Ovary (tissue), 9 donors: ENCODE results near the gene GNAI1. TPM values are rescaled to one million over a fixed set of nuclear protein-coding genes. Genes with fewer than 3 reads are reported as not detected.

ENCODE experiments used
- DNase-seq, 5 donors: peaks; one replicate each; pipeline ENCODE4 v3.0.0-alpha.2; 2019 to 2020
- H3K27ac ChIP-seq, 2 donors: fragments of 200-600 bp; one replicate each; pipeline versions ENCODE4 v1.5.1 to v1.8.0; 2019 to 2022
- H3K27me3 ChIP-seq: fragments of 200-600 bp; one replicate; pipeline ENCODE4 v1.8.0; 2022
- H3K36me3 ChIP-seq: fragments of 200-600 bp; sonication (generic); one replicate; pipeline ENCODE4 v1.5.1; 2019
- H3K4me1 ChIP-seq: one replicate; pipeline ENCODE4 v1.8.1; 2013; ENCODE audit warnings: mild to moderate bottlenecking, moderate library complexity; ENCODE audit not compliant: insufficient read depth
- H3K4me3 ChIP-seq: fragments of 200-600 bp; sonication (generic); one replicate; pipeline ENCODE4 v1.5.1; 2017
- H3K9me3 ChIP-seq, 2 donors: fragments of 200-600 bp in 1 of 2; sonication (generic) in 1 of 2; one replicate each; pipeline versions ENCODE4 v1.5.1 to v1.8.1; 2013 to 2019; ENCODE audit warnings: mild to moderate bottlenecking in 1 of 2, moderate library complexity in 1 of 2
- CTCF ChIP-seq, 3 donors: fragments of 450-650 bp in 2 of 3; fragments of 200-600 bp in 1 of 3; IDR thresholded peaks; one replicate each; pipeline versions ENCODE4 v1.5.1 to v1.8.0; 2016 to 2022; ENCODE audit warnings: antibody characterized with exemption in 3 of 3, mild to moderate bottlenecking in 1 of 3
- EP300 ChIP-seq: sonication (generic); formaldehyde crosslinking; IDR thresholded peaks from one replicate; pipeline ENCODE4 v1.6.1; 2017; ENCODE audit warnings: antibody characterized with exemption
- POLR2A ChIP-seq: fragments of 450-650 bp; IDR thresholded peaks from one replicate; pipeline ENCODE4 v1.6.1; 2017; ENCODE audit warnings: antibody characterized with exemption, mild to moderate bottlenecking, moderate library complexity
- WGBS, 3 donors: extraction: QIAGEN DNeasy Blood & Tissue Kit in 1 of 3; methylation state at CpG; one replicate each; pipeline versions ENCODE4 v1.1.5 to v1.1.7; 2013 to 2017; 5-methylcytosine and 5-hydroxymethylcytosine counted together
- intact Hi-C, 4 donors: fragments of 100-400 bp; cut with DNase I; formaldehyde crosslinking; loops; one replicate each; pipeline versions ENCODE4 v1.11.0 to v1.15.1; 2022 to 2023
- polyA plus RNA-seq, 2 donors: library from polyadenylated mRNA; stranded (reverse); fragments of 200-250 nt in 1 of 2; fragments of 350-450 nt in 1 of 2; fragmentation: Illumina TruSeq in 1 of 2; extraction: RNeasy Lipid Tissue Mini Kit (QIAGEN cat#74804) in 1 of 2; gene quantifications; one replicate each; pipeline ENCODE4 v1.2.3, GENCODE V29; 2013 to 2014
- total RNA-seq, 7 donors: library from RNA; depleted of rRNA in 2 of 7; stranded (reverse); fragments of >200 nt in 2 of 7; fragmentation: NEBNext Ultra II Directional in 3 of 7; extraction: Animal tissue kit (Norgen Biotek cat#: 25700) in 3 of 7; gene quantifications; one replicate each; pipeline versions ENCODE4 v1.1.0 to v1.2.4, GENCODE V29; 2016 to 2023
- donor health status: DM: no; HTN: no; CAD: no; lungs with moderate emphysema.
- donor health status: DM: no; HTN: no; CAD: no.
- donor health status: Bipolar disorder and iron deficiency.
- donor health status: DM: yes; HTN: yes; CAD: no.
- donor health status: DM: no; HTN: no; CAD: no.
- donor health status: DM: yes; HTN: yes; CAD: no.

The GNAI1 gene
- total and polyA plus RNA-seq, 9 donors, result 14.9 to 51.0 (median 34.6) TPM

- intact Hi-C loops, result no loop called here
- TF ChIP-seq CTCF (IDR thresholded peaks at IDR 0.05) (no peak), EP300 (no peak), POLR2A (no peak)
- DNase-seq, result no peak
- Histone ChIP-seq H3K27me3 (no peaks in the 10 kb centered on the region), H3K4me3 (no peak overlapping the region), H3K36me3 (no peaks in the 10 kb centered on the region), H3K27ac (no peak overlapping the region), H3K9me3 (no peaks in the 10 kb centered on the region), H3K4me1 (no peaks in the 10 kb centered on the region)
These were observed 90.7 kb downstream of the GNAI1 start for GRCh38 chr7:80225361-80225760.

GRCh38 chr7:80226629-80227028, 92.0 kb downstream of the GNAI1 start:
- TF ChIP-seq POLR2A (no peak), CTCF (IDR thresholded peaks at IDR 0.05) (no peak), EP300 (no peak)
- 39 to 56% (median 54%) methylated on average over 4 of the region's 4 CpGs for WGBS, 3 donors

GRCh38 chr7:80230327-80230726, 95.7 kb downstream of the GNAI1 start:
- no peaks in the 10 kb centered on the region for H3K9me3 ChIP-seq
- H3K27ac ChIP-seq, result no peak overlapping the region
- intact Hi-C loops, result no loop called here
- no peak overlapping the region for H3K4me3 ChIP-seq
- no peaks in the 10 kb centered on the region for H3K36me3 ChIP-seq
- no peak for DNase-seq
- TF ChIP-seq EP300, result no peak
- no peak for TF ChIP-seq CTCF (IDR thresholded peaks at IDR 0.05)
- TF ChIP-seq POLR2A, result no peak
- no peaks in the 10 kb centered on the region for H3K4me1 ChIP-seq
- 75 to 90% (median 84%) methylated on average over 2 of the region's 2 CpGs for WGBS, 3 donors
- no peaks in the 10 kb centered on the region for H3K27me3 ChIP-seq

More at GRCh38 chr7:80226629-80227028, 92.0 kb downstream of the GNAI1 start:
- Histone ChIP-seq H3K27me3 (no peaks in the 10 kb centered on the region), H3K4me1 (no peaks in the 10 kb centered on the region), H3K4me3 (no peak overlapping the region), H3K9me3 (no peaks in the 10 kb centered on the region), H3K36me3 (no peaks in the 10 kb centered on the region), H3K27ac (no peak overlapping the region)
- intact Hi-C loops, result no loop called here
- no peak for DNase-seq

- intact Hi-C loops, result no loop called here
- 87 to 97% (median 95%) methylated on average over 2 of the region's 2 CpGs for WGBS, 3 donors
- Histone ChIP-seq H3K27ac (no peak overlapping the region), H3K9me3 (no peaks in the 10 kb centered on the region), H3K4me1 (no peaks in the 10 kb centered on the region), H3K4me3 (no peak overlapping the region), H3K36me3 (no peaks in the 10 kb centered on the region), H3K27me3 (no peaks in the 10 kb centered on the region)
- TF ChIP-seq EP300 (no peak), POLR2A (no peak), CTCF (IDR thresholded peaks at IDR 0.05) (no peak)
- DNase-seq, result no peak
These were observed 97.1 kb downstream of the GNAI1 start for GRCh38 chr7:80231707-80232106.
